C4-2B (cell line): ENCODE data around the gene ENOX2.

ENCODE experiments used
- ZFX ChIP-seq: fragments of 450-650 bp; IDR thresholded peaks from 2 replicates; pipeline ENCODE4 v1.6.1; 2017
- TF ChIP-seq, protein P1 (sequence below): fragments of 450-650 bp; conservative IDR thresholded peaks from 2 replicates; pipeline ENCODE4 v1.5.1; 2017; ENCODE audit warnings: mild to moderate bottlenecking

DNA sequence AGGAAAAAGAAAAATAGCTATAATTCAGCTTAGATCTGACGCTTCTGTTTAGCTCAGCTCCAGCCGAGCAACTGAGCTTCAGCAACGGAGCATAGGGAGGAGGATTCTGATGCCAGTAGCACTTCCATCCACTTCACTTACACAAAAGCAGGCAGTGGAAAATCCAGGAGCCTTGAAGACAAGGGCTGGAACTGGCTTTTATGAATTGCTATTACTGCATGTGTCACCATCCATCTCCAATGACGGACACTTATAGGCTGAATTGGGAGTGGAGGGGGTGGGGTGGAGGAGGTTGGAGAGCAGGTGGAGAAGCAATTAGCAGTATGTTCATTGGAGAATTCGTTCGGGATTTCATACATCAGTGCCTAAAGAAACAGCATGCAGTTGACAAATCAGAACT is 15.6 kb downstream of the ENOX2 start:
- TF ChIP-seq, protein P1, sequence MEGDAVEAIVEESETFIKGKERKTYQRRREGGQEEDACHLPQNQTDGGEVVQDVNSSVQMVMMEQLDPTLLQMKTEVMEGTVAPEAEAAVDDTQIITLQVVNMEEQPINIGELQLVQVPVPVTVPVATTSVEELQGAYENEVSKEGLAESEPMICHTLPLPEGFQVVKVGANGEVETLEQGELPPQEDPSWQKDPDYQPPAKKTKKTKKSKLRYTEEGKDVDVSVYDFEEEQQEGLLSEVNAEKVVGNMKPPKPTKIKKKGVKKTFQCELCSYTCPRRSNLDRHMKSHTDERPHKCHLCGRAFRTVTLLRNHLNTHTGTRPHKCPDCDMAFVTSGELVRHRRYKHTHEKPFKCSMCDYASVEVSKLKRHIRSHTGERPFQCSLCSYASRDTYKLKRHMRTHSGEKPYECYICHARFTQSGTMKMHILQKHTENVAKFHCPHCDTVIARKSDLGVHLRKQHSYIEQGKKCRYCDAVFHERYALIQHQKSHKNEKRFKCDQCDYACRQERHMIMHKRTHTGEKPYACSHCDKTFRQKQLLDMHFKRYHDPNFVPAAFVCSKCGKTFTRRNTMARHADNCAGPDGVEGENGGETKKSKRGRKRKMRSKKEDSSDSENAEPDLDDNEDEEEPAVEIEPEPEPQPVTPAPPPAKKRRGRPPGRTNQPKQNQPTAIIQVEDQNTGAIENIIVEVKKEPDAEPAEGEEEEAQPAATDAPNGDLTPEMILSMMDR: no peak
- TF ChIP-seq ZFX: no peak
